ENCODE measurements around the gene SHANK3.
"Not testable (repeated sequence)": the region's sequence is repeated elsewhere in the genome, so short reads cannot be mapped to it uniquely, and the experiment has no call there.

The SHANK3 gene

GRCh38 chr22:50672471-50673230 lies at the start of gene SHANK3:
Gene SHANK3, plus strand, starts transcription at chr22:50672823.
- no peak for DNase-seq

GRCh38 chr22:50624347-50625130 lies 48.1 kb upstream of the SHANK3 start:
- no peak for DNase-seq

GRCh38 chr22:50625131-50625567 lies 47.5 kb upstream of the SHANK3 start:
- DNase-seq: no peak

GRCh38 chr22:50625568-50626313 lies 46.9 kb upstream of the SHANK3 start:
- no peak for DNase-seq

GRCh38 chr22:50626314-50626849 lies 46.2 kb upstream of the SHANK3 start:
- no peak for DNase-seq

- DNase-seq: no peak
Observed at GRCh38 chr22:50626850-50627641, 45.6 kb upstream of the SHANK3 start.

GRCh38 chr22:50627642-50628542 lies 44.7 kb upstream of the SHANK3 start, which contains the start of gene ARSA:
Gene ARSA, minus strand, starts transcription at chr22:50628152. Its CDS starts 373 bp downstream, at chr22:50627779.
- DNase-seq: peak; percentile 57

- no peak for DNase-seq
Observed at GRCh38 chr22:50628543-50629134, 44.0 kb upstream of the SHANK3 start.

- DNase-seq: no peak
Observed at GRCh38 chr22:50630376-50630775, 42.2 kb upstream of the SHANK3 start.

GRCh38 chr22:50633086-50633485 lies 39.5 kb upstream of the SHANK3 start:
- no peak for DNase-seq

GRCh38 chr22:50633771-50634170 lies 38.9 kb upstream of the SHANK3 start:
- no peak for DNase-seq

GRCh38 chr22:50635591-50635990 lies 37.0 kb upstream of the SHANK3 start:
- no peak for DNase-seq

GRCh38 chr22:50640296-50640695 lies 32.3 kb upstream of the SHANK3 start:
- DNase-seq: not testable (repeated sequence)

GRCh38 chr22:50640857-50641647 lies 31.6 kb upstream of the SHANK3 start:
- DNase-seq: no peak

GRCh38 chr22:50641696-50642607 lies 30.7 kb upstream of the SHANK3 start:
- DNase-seq: no peak

GRCh38 chr22:50643021-50643820 lies 29.4 kb upstream of the SHANK3 start:
- DNase-seq: not testable (repeated sequence)

GRCh38 chr22:50643821-50644101 lies 28.9 kb upstream of the SHANK3 start:
- not testable (repeated sequence) for DNase-seq

- DNase-seq: no peak
Observed at GRCh38 chr22:50653256-50653655, 19.4 kb upstream of the SHANK3 start.

All from NCI-H2107 (cell line).